OCI-LY7 (cell line): ENCODE data around the gene LONP1. TPM values are rescaled to one million over a fixed set of nuclear protein-coding genes. Genes with fewer than 3 reads are reported as not detected.

Source experiments
- BruUV-seq: library from RNA; stranded (reverse); fragments of 400-500 nt; replicated peaks from 2 replicates; lab custom pipeline; 2021; lab: Mats Ljungman, UMichigan
- CTCF ChIA-PET: fragments of 300-600 bp; sonication (Branson Sonifier 250); formaldehyde crosslinking; loops from one replicate; lab custom pipeline; 2022; ENCODE audit warnings: antibody characterized with exemption; ENCODE audit not compliant: unreplicated experiment; lab: Charles Lee
- POLR2A ChIA-PET: fragments of 300-600 bp; sonication (Branson Sonifier 250); formaldehyde crosslinking; loops from one replicate; lab custom pipeline; 2022; ENCODE audit warnings: antibody characterized with exemption; lab: Charles Lee
- DNase-seq: peaks from one replicate; pipeline ENCODE4 v3.0.0-alpha.2; 2015; ENCODE audit warnings: low spot score
- H2AFZ ChIP-seq: fragments of 200-600 bp; sonication (generic), shearing (Covaris generic); 2 replicates; pipeline ENCODE4 v1.6.1; 2014; ENCODE audit warnings: mild to moderate bottlenecking, antibody characterized with exemption, low read length, moderate library complexity
- H3K27ac ChIP-seq: fragments of 200-600 bp; sonication (generic); 2 replicates; pipeline ENCODE4 v1.5.1; 2014; ENCODE audit warnings: mixed run types, low read depth, mild to moderate bottlenecking, moderate library complexity, low read length, inconsistent platforms; ENCODE audit not compliant: poor library complexity, severe bottlenecking
- H3K36me3 ChIP-seq: fragments of 200-600 bp; sonication (generic); 2 replicates; pipeline ENCODE4 v1.6.1; 2014; ENCODE audit warnings: mild to moderate bottlenecking, antibody characterized with exemption, low read length, moderate library complexity, mixed read lengths; ENCODE audit not compliant: insufficient read depth
- H3K4me1 ChIP-seq: fragments of 200-600 bp; sonication (generic); 2 replicates; pipeline ENCODE4 v1.5.1; 2014; ENCODE audit warnings: mild to moderate bottlenecking, low read length; ENCODE audit not compliant: insufficient read depth, poor library complexity, severe bottlenecking
- H3K4me2 ChIP-seq: fragments of 200-600 bp; sonication (generic); 2 replicates; pipeline ENCODE4 v1.6.1; 2014; ENCODE audit warnings: mild to moderate bottlenecking, low read length
- H3K4me3 ChIP-seq: fragments of 200-600 bp; sonication (generic); 2 replicates; pipeline ENCODE4 v1.5.1; 2014; ENCODE audit warnings: mild to moderate bottlenecking, low read depth, low read length; ENCODE audit not compliant: poor library complexity, severe bottlenecking
- H3K79me2 ChIP-seq: fragments of 200-600 bp; sonication (generic); 2 replicates; pipeline ENCODE4 v1.6.1; 2016; ENCODE audit warnings: low read depth, mild to moderate bottlenecking, low read length, moderate library complexity, mixed read lengths; ENCODE audit not compliant: insufficient read depth
- H3K9me2 ChIP-seq: fragments of 200-600 bp; sonication (generic); 2 replicates; pipeline ENCODE4 v1.6.1; 2016; ENCODE audit warnings: mild to moderate bottlenecking, low read length, mixed read lengths; ENCODE audit not compliant: insufficient read depth
- H3K9me3 ChIP-seq: fragments of 200-600 bp; sonication (generic); 2 replicates; pipeline ENCODE4 v1.6.1; 2014; ENCODE audit warnings: mild to moderate bottlenecking, mixed run types, low read length, mixed read lengths
- H4K20me1 ChIP-seq: fragments of 200-600 bp; sonication (generic); 2 replicates; pipeline ENCODE4 v1.6.1; 2014; ENCODE audit warnings: mild to moderate bottlenecking, antibody characterized with exemption, low read length, moderate library complexity, mixed read lengths; ENCODE audit not compliant: insufficient read depth
- CTCF ChIP-seq: fragments of 200-600 bp; sonication (generic); conservative IDR thresholded peaks from 2 replicates; pipeline ENCODE4 v1.5.1; 2014; ENCODE audit warnings: mild to moderate bottlenecking, antibody characterized with exemption, low read length, moderate library complexity, mixed read lengths
- EZH2phosphoT487 ChIP-seq: fragments of 200-600 bp; sonication (generic); IDR thresholded peaks from 2 replicates; pipeline ENCODE4 v1.6.1; 2018; ENCODE audit warnings: low read depth, borderline replicate concordance, mild to moderate bottlenecking, mixed run types, antibody characterized with exemption, low read length, moderate library complexity, mixed read lengths
- intact Hi-C: fragments of 100-400 bp; cut with micrococcal nuclease; formaldehyde crosslinking; loops from one replicate; pipeline ENCODE4 v1.10.0; 2022; ENCODE audit not compliant: unreplicated experiment
- total RNA-seq, 2 experiments: library from RNA; depleted of rRNA in 1 of 2; stranded (reverse); fragments of >200 nt in 1 of 2; shearing (Covaris generic) in 1 of 2; gene quantifications; 2 replicates each; pipeline ENCODE4 v1.2.3, GENCODE V29; 2014 to 2022

The LONP1 gene
- total RNA-seq, 2 experiments from 2014 or later = 170 to 280 TPM

- Histone ChIP-seq H3K36me3 (peaks cover 98% of the 10 kb centered on the region), H3K4me2 (no peak overlapping the region), H3K4me3 (no peak overlapping the region), H2AFZ (no peak overlapping the region), H3K27ac (no peak overlapping the region), H3K9me3 (no peaks in the 10 kb centered on the region), H3K4me1 (peaks cover 13% of the 10 kb centered on the region), H4K20me1 (0 out of 2 replicates have a peak, but pooled peaks cover 4% of the 10 kb centered on the region), H3K9me2 (no peaks in the 10 kb centered on the region), H3K79me2 (peaks cover 30% of the 10 kb centered on the region)
- no TSS peak for BruUV-seq
- POLR2A ChIA-PET = no interaction called here
- TF ChIP-seq EZH2phosphoT487 (no peak), CTCF (0 out of 2 replicates have a peak, but pooled peaks have one; percentile 20)
- intact Hi-C loops = no loop called here
- DNase-seq = no peak
- CTCF ChIA-PET = no interaction called here
Observed at GRCh38 chr19:5695649-5696195, 24.2 kb downstream of the LONP1 start.

- Histone ChIP-seq H3K4me3 (no peak overlapping the region), H2AFZ (no peak overlapping the region), H3K9me3 (no peaks in the 10 kb centered on the region), H3K27ac (no peak overlapping the region), H4K20me1 (0 out of 2 replicates have a peak, but pooled peaks cover 6% of the 10 kb centered on the region), H3K4me1 (peaks cover 13% of the 10 kb centered on the region), H3K9me2 (no peaks in the 10 kb centered on the region), H3K79me2 (peaks cover 36% of the 10 kb centered on the region), H3K36me3 (peaks cover 98% of the 10 kb centered on the region), H3K4me2 (no peak overlapping the region)
- ChIA-PET POLR2A (no interaction called here), CTCF (no interaction called here)
- intact Hi-C loops = no loop called here
- TF ChIP-seq EZH2phosphoT487 (no peak), CTCF (no peak)
- DNase-seq = no peak
- no TSS peak for BruUV-seq
Observed at GRCh38 chr19:5694956-5695648, 24.8 kb downstream of the LONP1 start.
